ENCODE results near the gene ARMS2. TPM values are rescaled to one million over a fixed set of nuclear protein-coding genes. Genes with fewer than 3 reads are reported as not detected.

ARMS2 gene
- total RNA-seq, 1 experiment from 2014 or later = not detected

DNA sequence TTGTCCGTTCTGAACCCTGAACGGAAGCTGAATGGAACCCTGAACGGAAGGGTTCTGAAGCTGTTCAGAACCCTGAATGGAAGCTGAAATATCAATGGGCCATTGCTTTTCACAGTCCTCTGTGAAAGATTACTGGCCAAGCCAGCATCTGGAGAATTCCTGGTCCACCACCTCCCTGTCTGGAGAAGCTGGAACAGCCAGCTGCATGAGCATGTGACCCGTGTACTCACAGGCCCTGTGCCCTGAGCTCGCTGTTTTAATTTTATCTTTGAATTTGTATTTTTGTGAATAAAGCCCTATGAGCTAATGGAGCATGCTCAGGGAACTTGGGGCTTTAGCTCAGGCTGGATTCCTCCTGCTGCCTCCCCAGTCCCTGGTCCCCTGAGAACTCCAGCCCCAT is 44.1 kb downstream of the ARMS2 start:
- H3K4me3 Mint-ChIP-seq = no peak overlapping the region
- TF ChIP-seq ZNF671 (CRISPR knock-in tag; IDR thresholded peaks at IDR 0.05) = no peak
- no peak overlapping the region for H3K27ac Mint-ChIP-seq
- no peaks in the 10 kb centered on the region for H3K36me3 Mint-ChIP-seq
- peaks cover 8% of the 10 kb centered on the region for H3K4me1 Mint-ChIP-seq
- H3K27me3 Mint-ChIP-seq (ENCODE audit: low read depth) = no peaks in the 10 kb centered on the region
- ChIA-PET CTCF (interaction anchor here (1.2 to 3.2 kb wide), 2 partner anchors 67 kb away, joined by 3 to 10 read pairs; no protein-coding TSS in a partner anchor), POLR2A (no interaction called here)
- no peak for DNase-seq (ENCODE audit: low spot score)
- no peaks in the 10 kb centered on the region for H3K9me3 Mint-ChIP-seq
- no peak for ATAC-seq

DNA sequence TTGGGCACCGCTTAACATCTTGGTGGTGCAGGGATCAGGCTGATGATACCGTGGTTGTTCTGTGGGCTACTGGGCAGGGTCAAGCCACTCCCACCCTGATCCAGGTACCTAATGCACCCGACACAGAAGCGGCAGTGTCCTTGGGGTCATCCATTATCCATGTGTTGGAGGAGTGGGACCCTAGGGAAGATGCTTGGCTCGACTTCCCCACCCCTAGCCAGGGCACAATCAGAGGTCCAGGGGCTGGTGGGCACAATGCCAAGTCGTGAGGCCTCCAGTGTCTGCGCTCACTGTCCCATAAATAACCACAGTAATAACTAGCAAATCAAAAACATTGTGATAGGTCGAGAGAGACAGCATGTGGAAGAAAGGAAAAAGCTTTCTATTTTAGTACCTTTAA is 44.6 kb downstream of the ARMS2 start:
- POLR2A ChIA-PET = no interaction called here
- H3K27ac Mint-ChIP-seq = no peak overlapping the region
- H3K9me3 Mint-ChIP-seq = no peaks in the 10 kb centered on the region
- CTCF ChIA-PET = interaction anchor here (1.2 kb wide), 1 partner anchor 66 kb away, joined by 3 read pairs; no protein-coding TSS in a partner anchor
- H3K36me3 Mint-ChIP-seq = no peaks in the 10 kb centered on the region
- H3K4me1 Mint-ChIP-seq = peaks cover 8% of the 10 kb centered on the region
- no peaks in the 10 kb centered on the region for H3K27me3 Mint-ChIP-seq (ENCODE audit: low read depth)
- no peak overlapping the region for H3K4me3 Mint-ChIP-seq
- no peak for ATAC-seq
- no peak for DNase-seq (ENCODE audit: low spot score)
- no peak for TF ChIP-seq JUN (CRISPR knock-in tag; IDR thresholded peaks at IDR 0.05)
- no peak for TF ChIP-seq SOX15 (CRISPR knock-in tag; IDR thresholded peaks at IDR 0.05)
- TF ChIP-seq, protein P1, sequence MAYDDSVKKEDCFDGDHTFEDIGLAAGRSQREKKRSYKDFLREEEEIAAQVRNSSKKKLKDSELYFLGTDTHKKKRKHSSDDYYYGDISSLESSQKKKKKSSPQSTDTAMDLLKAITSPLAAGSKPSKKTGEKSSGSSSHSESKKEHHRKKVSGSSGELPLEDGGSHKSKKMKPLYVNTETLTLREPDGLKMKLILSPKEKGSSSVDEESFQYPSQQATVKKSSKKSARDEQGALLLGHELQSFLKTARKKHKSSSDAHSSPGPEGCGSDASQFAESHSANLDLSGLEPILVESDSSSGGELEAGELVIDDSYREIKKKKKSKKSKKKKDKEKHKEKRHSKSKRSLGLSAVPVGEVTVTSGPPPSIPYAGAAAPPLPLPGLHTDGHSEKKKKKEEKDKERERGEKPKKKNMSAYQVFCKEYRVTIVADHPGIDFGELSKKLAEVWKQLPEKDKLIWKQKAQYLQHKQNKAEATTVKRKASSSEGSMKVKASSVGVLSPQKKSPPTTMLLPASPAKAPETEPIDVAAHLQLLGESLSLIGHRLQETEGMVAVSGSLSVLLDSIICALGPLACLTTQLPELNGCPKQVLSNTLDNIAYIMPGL (CRISPR knock-in tag; IDR thresholded peaks at IDR 0.05) = no peak
- TF ChIP-seq, protein P2, sequence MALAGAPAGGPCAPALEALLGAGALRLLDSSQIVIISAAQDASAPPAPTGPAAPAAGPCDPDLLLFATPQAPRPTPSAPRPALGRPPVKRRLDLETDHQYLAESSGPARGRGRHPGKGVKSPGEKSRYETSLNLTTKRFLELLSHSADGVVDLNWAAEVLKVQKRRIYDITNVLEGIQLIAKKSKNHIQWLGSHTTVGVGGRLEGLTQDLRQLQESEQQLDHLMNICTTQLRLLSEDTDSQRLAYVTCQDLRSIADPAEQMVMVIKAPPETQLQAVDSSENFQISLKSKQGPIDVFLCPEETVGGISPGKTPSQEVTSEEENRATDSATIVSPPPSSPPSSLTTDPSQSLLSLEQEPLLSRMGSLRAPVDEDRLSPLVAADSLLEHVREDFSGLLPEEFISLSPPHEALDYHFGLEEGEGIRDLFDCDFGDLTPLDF (CRISPR knock-in tag; IDR thresholded peaks at IDR 0.05) = no peak
- TF ChIP-seq, protein P3, sequence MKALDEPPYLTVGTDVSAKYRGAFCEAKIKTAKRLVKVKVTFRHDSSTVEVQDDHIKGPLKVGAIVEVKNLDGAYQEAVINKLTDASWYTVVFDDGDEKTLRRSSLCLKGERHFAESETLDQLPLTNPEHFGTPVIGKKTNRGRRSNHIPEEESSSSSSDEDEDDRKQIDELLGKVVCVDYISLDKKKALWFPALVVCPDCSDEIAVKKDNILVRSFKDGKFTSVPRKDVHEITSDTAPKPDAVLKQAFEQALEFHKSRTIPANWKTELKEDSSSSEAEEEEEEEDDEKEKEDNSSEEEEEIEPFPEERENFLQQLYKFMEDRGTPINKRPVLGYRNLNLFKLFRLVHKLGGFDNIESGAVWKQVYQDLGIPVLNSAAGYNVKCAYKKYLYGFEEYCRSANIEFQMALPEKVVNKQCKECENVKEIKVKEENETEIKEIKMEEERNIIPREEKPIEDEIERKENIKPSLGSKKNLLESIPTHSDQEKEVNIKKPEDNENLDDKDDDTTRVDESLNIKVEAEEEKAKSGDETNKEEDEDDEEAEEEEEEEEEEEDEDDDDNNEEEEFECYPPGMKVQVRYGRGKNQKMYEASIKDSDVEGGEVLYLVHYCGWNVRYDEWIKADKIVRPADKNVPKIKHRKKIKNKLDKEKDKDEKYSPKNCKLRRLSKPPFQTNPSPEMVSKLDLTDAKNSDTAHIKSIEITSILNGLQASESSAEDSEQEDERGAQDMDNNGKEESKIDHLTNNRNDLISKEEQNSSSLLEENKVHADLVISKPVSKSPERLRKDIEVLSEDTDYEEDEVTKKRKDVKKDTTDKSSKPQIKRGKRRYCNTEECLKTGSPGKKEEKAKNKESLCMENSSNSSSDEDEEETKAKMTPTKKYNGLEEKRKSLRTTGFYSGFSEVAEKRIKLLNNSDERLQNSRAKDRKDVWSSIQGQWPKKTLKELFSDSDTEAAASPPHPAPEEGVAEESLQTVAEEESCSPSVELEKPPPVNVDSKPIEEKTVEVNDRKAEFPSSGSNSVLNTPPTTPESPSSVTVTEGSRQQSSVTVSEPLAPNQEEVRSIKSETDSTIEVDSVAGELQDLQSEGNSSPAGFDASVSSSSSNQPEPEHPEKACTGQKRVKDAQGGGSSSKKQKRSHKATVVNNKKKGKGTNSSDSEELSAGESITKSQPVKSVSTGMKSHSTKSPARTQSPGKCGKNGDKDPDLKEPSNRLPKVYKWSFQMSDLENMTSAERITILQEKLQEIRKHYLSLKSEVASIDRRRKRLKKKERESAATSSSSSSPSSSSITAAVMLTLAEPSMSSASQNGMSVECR (CRISPR knock-in tag; IDR thresholded peaks at IDR 0.05; ENCODE audit: borderline replicate concordance) = no peak
- TF ChIP-seq RORB (CRISPR knock-in tag; IDR thresholded peaks at IDR 0.05) = no peak
- TF ChIP-seq TP53 (CRISPR knock-in tag; IDR thresholded peaks at IDR 0.05) = no peak
- TF ChIP-seq HMGA2 (CRISPR knock-in tag; IDR thresholded peaks at IDR 0.05) = no peak

DNA sequence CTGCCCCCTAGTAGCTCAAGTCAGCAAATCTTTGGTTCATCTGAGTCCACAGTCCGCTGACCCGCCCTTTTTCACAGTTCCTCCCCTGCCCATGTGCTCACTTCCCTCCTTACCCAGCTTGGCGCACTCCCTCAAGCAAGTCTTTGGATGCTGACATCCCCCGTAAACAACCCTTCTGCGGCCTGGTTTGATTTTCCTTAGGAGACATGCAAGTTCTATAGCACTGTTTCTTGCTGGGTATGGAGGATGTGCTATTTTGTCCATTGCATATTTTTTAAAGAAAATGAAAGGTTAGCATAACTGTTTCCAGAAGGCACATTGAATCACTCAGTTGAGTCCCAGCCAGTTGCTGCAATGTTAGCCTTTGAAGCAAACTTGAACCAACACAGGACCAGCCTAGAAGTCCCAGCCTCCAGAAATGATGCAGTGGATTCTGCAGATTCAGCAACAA is 45.1 kb downstream of the ARMS2 start:
- no peaks in the 10 kb centered on the region for H3K27me3 Mint-ChIP-seq (ENCODE audit: low read depth)
- ChIA-PET CTCF (interaction anchor here (1.2 kb wide), 1 partner anchor 66 kb away, joined by 3 read pairs; no protein-coding TSS in a partner anchor), POLR2A (no interaction called here)
- DNase-seq (ENCODE audit: low spot score) (no peak), ATAC-seq (no peak)
- peaks cover 8% of the 10 kb centered on the region for H3K4me1 Mint-ChIP-seq
- H3K36me3 Mint-ChIP-seq = no peaks in the 10 kb centered on the region
- H3K27ac Mint-ChIP-seq = no peak overlapping the region
- H3K9me3 Mint-ChIP-seq = no peaks in the 10 kb centered on the region
- H3K4me3 Mint-ChIP-seq = no peak overlapping the region
- TF ChIP-seq CBFB (CRISPR knock-in tag; IDR thresholded peaks at IDR 0.05; ENCODE audit: low read depth) = no peak
- TF ChIP-seq, protein P4, sequence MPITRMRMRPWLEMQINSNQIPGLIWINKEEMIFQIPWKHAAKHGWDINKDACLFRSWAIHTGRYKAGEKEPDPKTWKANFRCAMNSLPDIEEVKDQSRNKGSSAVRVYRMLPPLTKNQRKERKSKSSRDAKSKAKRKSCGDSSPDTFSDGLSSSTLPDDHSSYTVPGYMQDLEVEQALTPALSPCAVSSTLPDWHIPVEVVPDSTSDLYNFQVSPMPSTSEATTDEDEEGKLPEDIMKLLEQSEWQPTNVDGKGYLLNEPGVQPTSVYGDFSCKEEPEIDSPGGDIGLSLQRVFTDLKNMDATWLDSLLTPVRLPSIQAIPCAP (CRISPR knock-in tag; IDR thresholded peaks at IDR 0.05) = no peak
- TF ChIP-seq CREB1 (CRISPR knock-in tag; IDR thresholded peaks at IDR 0.05) = no peak
- no peak for TF ChIP-seq HMGA2 (CRISPR knock-in tag; IDR thresholded peaks at IDR 0.05)
- TF ChIP-seq NFE2L1 (CRISPR knock-in tag; IDR thresholded peaks at IDR 0.05) = no peak
- no peak for TF ChIP-seq ZNF138 (CRISPR knock-in tag; conservative IDR thresholded peaks at IDR 0.05)
- TF ChIP-seq, protein P2 (CRISPR knock-in tag; IDR thresholded peaks at IDR 0.05) = no peak
- TF ChIP-seq, protein P5, sequence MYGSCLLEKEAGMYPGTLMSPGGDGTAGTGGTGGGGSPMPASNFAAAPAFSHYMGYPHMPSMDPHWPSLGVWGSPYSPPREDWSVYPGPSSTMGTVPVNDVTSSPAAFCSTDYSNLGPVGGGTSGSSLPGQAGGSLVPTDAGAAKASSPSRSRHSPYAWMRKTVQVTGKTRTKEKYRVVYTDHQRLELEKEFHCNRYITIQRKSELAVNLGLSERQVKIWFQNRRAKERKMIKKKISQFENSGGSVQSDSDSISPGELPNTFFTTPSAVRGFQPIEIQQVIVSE (CRISPR knock-in tag; IDR thresholded peaks at IDR 0.05; ENCODE audit: borderline replicate concordance) = no peak
- TF ChIP-seq ESRRA (CRISPR knock-in tag; IDR thresholded peaks at IDR 0.05; ENCODE audit: borderline replicate concordance) = no peak
- no peak for TF ChIP-seq ZNF232 (CRISPR knock-in tag; IDR thresholded peaks at IDR 0.05)
- TF ChIP-seq ZNF219 (CRISPR knock-in tag; IDR thresholded peaks at IDR 0.05; ENCODE audit: borderline replicate concordance) = no peak
- TF ChIP-seq, protein P6, sequence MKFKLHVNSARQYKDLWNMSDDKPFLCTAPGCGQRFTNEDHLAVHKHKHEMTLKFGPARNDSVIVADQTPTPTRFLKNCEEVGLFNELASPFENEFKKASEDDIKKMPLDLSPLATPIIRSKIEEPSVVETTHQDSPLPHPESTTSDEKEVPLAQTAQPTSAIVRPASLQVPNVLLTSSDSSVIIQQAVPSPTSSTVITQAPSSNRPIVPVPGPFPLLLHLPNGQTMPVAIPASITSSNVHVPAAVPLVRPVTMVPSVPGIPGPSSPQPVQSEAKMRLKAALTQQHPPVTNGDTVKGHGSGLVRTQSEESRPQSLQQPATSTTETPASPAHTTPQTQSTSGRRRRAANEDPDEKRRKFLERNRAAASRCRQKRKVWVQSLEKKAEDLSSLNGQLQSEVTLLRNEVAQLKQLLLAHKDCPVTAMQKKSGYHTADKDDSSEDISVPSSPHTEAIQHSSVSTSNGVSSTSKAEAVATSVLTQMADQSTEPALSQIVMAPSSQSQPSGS (CRISPR knock-in tag; IDR thresholded peaks at IDR 0.05; ENCODE audit: borderline replicate concordance, low read depth) = no peak
- TF ChIP-seq MXD4 (CRISPR knock-in tag; IDR thresholded peaks at IDR 0.05; ENCODE audit: borderline replicate concordance) = no peak
